Activated CD4-positive, CD25-positive, alpha-beta regulatory T cell treated with anti-CD3 and anti-CD28 coated beads, Interleukin-2, amount 50 U/mL, for 72 hours (primary cell): ENCODE data around the gene CUX1.

ENCODE experiments used
- DNase-seq: peaks from one replicate; pipeline ENCODE4 v3.0.0; 2021

CUX1 gene

DNA sequence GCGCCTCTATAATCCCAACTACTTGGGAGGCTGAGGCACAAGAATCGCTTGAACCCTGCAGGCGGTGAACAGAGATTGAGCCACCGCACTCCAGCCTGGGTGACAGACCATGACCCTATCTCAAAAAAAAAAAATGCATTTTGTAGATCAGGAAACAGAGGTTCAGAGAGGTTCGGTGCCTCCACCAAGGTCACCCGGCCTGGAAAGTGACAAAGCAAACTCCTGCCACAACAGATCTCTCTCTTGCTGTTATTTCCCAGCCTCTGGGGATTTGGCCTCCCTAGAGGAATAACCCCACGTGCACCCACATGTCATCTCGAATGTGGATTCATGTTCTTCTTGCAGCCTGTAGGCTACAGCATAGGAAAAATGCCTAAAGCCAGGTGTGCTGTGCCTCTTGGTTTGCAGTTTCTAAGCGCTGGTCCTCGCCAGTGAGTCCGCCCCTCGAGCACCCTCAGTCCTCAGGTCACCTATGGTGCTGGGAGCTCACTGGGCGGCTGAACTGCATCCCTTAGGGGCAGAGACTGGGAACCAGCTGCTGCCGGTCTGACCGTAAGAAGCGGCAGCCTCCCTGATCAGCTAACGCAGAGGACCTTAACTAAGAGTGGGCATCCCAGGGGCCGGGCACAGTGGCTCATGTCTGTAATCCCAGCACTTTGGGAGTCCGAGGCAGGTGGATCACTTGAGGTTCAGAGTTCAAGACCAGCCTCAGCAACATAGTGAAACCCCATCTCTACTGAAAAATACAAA lies 417.6 kb downstream of the CUX1 start:
- no peak for DNase-seq

DNA sequence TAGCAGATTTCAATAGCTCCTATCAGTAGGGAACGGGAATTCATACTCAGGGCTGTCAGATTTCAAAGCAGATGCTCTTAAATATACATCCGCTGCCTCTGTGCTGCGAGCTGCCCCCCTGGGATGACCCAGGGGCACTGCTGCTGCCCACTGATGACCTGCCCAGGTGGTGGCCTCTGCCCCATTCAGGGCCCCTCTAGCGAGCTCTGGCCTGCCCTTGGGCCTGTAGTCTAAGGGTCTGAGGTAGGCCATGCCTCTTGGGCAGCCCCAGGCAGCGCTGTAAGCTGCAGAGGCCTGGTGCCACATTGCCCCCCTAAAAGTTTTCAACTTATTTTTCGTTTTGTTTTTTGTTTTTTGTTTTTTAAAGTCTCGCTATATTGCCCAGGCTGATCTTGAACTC lies 418.7 kb downstream of the CUX1 start:
- DNase-seq, result no peak

GRCh38 chr7:102236592-102237287 lies 419.3 kb downstream of the CUX1 start:
- DNase-seq, result peak; percentile 53

GRCh38 chr7:102239206-102239820 lies 421.9 kb downstream of the CUX1 start:
- DNase-seq, result no peak

DNA sequence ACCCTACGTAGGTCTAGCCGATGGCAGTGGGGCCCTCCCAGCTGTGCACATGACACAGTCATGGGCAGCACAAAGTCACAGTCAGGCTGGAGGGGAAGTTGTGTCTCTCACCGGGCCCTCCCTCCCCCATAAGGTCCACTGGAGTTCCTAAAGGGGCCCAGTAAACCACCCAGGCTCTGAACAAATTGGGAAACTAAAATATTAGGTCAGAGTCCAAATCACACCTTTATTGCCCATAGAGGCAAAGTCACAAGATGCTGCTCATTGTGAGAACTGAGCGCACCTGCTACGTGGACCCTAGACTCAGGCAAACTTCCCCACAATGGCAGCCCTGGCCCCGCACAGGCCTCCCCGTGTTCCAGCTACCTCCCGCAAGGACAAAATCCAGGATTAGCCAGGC lies 424.0 kb downstream of the CUX1 start:
- no peak for DNase-seq

- DNase-seq, result no peak
These were observed 427.2 kb downstream of the CUX1 start for GRCh38 chr7:102244601-102245000.

- DNase-seq, result no peak
These were observed 430.6 kb downstream of the CUX1 start for GRCh38 chr7:102248081-102248455.

GRCh38 chr7:102248456-102249395 lies 431.3 kb downstream of the CUX1 start:
- no peak for DNase-seq

GRCh38 chr7:102251531-102252365 lies 434.3 kb downstream of the CUX1 start:
- no peak for DNase-seq

GRCh38 chr7:102252366-102252982 lies 435.0 kb downstream of the CUX1 start:
- no peak for DNase-seq

GRCh38 chr7:102253066-102253972 lies 435.9 kb downstream of the CUX1 start:
- no peak for DNase-seq

DNA sequence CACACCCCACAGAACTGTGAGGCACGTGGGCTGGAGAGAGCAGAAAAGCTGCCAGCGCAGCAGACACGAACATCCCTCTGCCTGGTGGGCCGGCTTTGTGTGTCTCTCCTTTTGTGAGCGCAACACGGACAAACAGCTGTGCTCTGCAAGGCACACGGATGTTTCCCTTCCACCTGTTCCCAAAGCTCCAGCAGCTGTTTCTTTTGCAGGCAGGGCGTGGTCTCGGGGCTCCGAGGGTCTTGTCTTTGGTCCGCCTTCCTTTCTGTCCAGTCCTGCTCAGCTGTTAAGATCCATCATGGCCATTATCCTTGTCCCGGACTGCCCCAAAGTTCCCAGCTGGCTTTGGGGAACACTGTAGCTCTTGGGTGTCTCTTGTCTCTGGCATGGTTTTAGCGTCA lies 436.5 kb downstream of the CUX1 start:
- DNase-seq, result no peak

- DNase-seq, result no peak
These were observed 437.1 kb downstream of the CUX1 start for GRCh38 chr7:102254521-102254920.

DNA sequence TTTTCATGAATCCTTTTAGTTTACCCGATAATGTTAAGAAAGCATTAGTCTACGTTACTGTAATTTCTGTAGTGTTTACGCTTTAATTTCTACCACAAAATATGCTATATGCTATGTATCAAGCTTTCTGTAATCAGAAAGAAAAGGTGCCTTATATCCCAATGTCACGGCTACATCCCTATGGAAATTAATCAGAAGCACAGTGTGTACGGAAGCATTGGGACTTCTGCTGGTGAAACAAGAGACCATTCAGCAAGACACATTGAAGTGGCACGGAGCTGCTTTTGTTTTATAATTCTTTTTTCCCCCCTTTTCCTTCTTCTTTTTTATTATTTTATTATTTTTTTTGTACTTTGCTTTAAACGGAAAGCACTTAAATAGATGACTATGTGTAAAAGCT lies 438.1 kb downstream of the CUX1 start:
- DNase-seq, result no peak

DNA sequence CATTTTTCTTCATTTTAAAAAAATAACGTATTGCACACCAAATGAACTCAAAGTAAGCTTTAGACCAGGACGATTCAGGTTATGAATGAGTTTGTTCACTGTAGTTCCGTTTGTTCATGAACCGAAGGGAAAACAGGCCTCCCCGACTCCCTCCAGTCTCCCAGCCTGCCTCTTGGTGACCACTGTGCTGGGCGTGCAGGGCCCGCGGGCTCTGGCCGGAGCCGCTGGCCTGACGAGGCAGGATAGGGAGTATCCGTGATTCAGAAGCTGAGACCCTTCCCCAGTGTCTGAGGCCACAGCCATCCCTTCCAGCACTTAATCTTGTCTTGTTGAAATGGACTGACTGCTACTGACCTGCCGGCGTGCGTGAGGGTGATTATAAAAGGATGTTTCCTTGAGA lies 438.5 kb downstream of the CUX1 start:
- DNase-seq, result no peak

DNA sequence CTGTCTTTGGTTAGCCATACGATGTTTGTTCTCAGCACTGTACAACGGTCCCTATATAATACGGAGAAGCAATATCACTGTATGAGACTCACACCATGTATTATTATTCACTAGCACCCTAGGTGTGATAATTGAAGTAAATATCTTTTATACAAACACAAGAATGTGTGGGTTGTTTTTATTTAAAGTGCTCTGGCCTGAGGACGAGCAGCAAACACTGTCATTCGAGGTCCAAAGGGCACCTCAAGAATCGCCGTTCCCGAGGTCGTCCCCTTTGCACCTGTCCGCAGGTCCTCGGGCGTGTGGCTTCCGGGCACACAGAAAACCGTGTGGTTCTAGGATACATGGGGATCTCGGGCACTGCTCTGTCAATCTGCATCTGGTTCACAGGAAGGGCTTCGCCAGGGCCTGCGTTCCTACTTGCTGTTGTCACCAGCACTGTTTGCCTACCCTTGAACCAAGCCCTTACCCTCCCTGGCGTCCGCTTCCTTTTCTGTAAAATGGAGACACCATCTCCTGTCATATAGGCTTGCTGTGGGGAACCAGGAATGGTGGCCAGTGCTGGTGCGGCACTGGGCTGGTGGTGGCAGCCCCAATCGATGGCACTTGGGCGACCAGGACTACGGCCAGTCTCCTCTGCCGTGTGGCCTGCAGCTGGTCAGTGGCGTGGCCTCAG lies 440.8 kb downstream of the CUX1 start:
- no peak for DNase-seq

DNA sequence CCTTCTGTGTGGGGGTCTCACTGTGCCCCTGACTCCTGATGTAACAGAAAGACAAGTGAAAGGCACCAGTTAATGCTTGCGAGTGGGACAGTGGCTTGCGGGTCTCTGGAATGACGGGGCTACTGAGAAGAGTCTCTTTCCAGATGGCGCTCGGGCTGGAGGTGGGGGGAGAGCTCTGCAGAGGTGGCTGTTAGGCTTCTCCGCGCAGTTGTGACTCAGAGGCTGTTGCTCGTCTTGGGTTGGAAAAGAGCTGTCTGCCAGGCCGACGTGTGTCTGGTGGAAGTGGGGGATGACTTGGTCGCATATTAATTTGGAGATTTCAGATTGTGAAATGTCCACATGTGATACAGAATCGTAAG lies 441.3 kb downstream of the CUX1 start:
- DNase-seq, result no peak

- DNase-seq, result no peak
These were observed 443.4 kb downstream of the CUX1 start for GRCh38 chr7:102260856-102261255.

GRCh38 chr7:102261451-102261850 lies 444.0 kb downstream of the CUX1 start:
- DNase-seq, result no peak

DNA sequence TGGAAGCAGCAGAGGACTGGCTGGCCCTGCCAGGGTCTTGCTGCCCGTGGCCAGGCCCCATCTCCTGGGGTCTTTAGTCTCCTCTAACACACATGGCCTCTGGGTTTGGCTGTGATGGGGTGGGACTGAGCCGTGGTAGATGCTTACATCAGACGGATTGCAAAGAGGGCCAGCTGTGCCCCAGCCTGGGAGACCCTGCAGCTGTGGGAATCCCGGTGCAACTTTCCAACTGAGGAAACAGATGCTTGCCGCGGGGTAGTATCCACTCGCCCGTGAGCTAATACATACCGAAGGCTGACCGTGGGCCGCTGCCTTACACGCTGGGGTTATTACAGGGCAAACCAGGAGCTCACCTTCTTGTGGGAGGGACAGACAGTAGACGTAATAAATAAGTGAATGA lies 445.1 kb downstream of the CUX1 start:
- no peak for DNase-seq
